Right renal pelvis (tissue), 4 donors: Measurements from ENCODE around the gene ZNF81. TPM values are rescaled to one million over a fixed set of nuclear protein-coding genes. Genes with fewer than 3 reads are reported as not detected.
"Not testable (repeated sequence)": the region's sequence is repeated elsewhere in the genome, so short reads cannot be mapped to it uniquely, and the experiment has no call there.

Experiments used
- DNase-seq, 4 donors: peaks; one replicate each; pipeline ENCODE4 v3.0.0-alpha.2; 2013; ENCODE audit warnings: low read depth in 4 of 4, low spot score in 3 of 4, missing footprints in 1 of 4
- polyA plus RNA-seq, 4 donors: library from polyadenylated mRNA; unstranded; fragments of 120-200 nt; gene quantifications; one replicate each; pipeline ENCODE4 v1.2.1, GENCODE V29; 2013; ENCODE audit not compliant: insufficient read length in 4 of 4

ZNF81 gene
- polyA plus RNA-seq, 4 donors: 6.7 to 8.1 (median 7.4) TPM

DNA sequence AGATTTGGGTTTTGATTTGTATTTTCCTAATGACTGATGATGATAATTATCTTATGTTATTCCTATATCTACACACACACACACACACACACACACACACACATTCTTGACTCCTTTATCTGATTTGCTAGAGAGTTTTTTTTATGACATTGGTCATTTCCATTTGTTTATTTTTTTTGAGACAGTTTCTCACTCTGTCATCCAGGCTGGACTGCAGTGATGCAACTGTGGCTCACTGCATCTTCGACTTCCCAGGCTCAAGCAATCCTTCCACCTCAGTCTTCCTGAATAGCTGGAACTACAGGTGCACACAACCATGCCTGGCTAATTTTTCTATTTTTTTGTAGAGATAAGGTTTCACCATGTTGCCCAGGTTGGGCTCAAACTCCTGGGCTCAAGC lies 6.7 kb downstream of the ZNF81 start:
- no peak for DNase-seq

DNA sequence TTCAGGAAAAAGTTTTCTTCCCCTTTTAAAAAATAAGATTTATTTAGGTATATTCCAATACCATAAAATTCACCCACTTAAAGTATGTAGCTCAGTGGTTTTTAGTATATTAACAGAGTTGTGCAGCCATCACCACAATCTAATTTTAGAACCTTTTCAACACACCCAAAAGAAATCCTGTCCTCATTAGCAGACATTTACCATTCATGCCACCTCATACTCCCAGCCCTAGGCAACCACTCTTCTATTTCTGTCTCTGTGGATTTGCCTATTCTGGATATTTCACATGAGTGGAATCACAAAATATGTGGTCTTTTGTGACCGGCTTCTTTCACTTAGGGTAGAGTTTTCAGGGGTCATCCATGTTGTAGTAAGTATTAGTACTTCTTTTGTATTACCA lies 7.4 kb downstream of the ZNF81 start:
- DNase-seq: no peak

DNA sequence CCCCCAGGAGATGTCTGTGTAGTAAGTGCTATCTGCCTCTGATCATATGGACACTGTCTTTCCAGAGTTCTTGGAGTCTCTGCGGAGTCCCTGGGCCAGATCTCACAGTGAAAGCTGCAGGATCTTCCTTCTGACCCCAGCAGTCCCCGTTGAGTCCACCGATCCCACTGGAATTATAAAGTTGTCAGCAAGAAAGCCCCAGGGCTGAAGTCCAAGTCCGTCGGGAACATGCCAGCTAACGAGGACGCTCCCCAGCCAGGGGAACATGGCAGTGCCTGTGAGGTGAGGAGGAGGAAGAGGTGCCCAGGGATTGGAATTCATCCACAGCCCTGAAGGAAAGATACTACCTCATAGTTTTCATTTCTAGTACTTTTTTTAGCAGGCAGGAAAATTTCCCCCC lies 9.3 kb downstream of the ZNF81 start:
- no peak for DNase-seq

DNA sequence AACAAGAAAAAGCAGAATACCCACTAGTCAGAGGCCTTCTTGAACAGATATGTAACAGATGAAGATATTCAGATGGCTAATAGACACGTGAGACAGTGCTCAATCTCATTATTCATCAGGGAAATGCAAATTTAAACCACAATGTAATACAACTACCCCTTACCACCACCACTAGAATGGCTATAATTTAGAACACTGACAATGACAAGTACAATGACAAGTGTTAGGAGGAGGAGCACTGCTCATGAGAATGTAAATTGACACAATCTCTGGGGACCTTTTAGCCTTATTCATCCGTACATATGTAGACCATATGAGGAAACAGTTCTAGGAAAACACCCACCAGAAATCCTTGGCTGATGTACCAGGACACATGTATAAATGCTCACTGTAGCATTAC lies 13.1 kb downstream of the ZNF81 start:
- DNase-seq: no peak

DNA sequence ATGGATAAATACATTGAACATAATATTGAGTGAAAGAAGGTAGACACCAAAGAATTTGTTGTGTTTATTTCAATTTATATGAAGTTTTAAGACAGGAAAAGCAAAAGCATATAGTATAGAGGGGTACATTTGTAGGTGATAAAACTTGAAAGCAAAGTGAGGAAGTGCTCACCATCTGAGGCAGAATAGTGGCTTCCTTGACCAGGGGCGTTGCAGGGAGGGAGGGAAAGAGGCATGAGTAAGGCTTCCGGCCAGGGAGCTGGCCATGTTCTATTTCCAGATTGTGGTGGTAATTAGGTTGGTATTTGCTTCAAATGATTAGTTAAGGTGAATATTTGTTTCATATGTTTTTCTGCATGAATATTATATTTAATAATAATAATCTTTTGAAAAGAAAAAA lies 13.7 kb downstream of the ZNF81 start:
- DNase-seq: not testable (repeated sequence)

DNA sequence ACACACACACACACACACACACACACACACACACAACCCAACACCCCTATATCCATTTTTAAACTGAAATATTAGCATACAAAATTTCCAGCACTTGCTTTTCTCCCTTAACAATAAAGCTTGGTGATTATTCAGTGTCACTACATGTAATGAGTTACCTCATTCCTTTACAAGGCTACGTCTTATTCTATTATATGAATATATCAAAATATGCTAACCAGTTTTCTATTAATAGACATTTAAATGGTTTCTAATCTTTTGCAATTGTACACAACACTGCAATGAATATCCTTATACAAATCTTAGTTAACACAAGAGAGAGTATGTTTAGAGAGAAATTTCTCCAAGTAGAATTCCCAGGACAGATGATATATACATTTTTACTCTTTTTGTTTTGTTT lies 14.2 kb downstream of the ZNF81 start:
- no peak for DNase-seq

DNA sequence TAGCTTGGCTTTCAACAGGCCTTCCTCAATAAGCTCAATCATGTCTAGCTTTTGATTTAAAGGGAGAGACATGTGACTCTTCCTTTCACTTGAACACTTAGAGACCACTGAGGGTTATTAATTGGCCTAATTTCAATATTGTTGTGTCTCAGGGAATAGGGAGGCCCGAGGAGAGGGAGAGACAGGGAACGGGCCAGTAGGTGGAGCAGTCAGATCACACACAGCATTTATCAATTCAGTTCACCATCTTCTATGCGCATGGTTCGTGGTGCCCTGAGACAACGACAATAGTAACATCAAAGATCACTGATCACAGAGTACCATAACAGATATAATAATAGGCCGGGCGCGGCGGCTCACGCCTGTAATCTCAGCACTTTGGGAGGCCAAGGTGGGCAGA lies 17.8 kb downstream of the ZNF81 start:
- DNase-seq: no peak

DNA sequence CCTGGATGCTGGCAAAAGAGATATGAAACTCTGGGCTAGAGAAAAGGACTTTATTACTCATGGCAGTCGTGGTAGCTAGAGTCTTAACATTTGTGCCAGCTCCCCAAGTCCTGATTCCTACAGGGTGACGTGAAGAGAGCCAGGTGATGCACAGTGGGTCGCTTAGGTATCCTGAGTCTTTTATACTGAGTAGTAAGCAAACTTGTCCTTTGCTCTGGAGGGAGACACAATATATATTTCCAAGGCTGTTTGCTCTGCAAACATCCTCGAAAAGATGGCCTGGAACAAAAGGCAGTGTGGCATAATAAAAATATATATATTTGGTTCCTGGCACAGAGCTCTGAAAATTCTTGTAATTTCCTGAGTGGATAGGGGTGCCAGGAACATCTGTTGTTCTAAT lies 23.0 kb downstream of the ZNF81 start:
- no peak for DNase-seq

DNA sequence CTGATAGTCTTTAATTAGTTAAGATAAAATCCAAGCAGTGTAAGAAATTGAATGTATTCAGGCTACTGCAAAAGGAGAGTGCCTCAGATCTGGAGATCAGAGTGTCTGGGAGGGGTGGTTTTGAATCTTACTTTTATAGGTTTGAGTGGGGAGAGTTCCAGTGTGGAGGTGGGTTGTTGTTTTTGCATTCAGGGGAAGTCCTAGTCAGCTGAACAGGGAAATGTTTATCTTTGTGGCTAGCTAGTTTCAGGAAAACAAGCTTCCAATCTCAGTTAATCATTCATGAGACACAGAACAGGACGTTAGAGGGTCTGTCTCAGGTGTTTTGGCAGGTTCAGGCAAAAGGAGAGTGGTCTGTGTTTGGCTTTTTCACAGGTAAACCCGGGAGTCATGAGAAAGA lies 26.0 kb downstream of the ZNF81 start:
- DNase-seq: no peak

DNA sequence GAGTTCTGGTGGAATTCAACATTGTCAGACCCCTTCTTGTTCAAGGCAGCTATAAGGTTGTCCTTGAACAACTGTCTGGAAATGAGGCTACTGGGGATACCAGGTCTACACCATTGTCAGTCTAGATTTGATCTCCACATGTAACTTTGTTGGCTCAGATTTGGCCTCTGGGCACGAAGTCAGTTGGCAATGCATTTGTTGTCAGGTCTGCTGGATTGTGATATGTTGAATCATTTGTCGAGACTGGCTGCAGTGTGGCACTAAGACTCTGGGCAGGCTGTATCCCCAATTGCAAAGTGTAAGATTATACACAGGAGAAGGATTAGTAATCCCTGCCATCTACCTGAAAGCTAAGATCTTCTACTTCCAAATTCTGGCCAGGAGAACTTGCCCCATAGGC lies 26.5 kb downstream of the ZNF81 start:
- no peak for DNase-seq

DNA sequence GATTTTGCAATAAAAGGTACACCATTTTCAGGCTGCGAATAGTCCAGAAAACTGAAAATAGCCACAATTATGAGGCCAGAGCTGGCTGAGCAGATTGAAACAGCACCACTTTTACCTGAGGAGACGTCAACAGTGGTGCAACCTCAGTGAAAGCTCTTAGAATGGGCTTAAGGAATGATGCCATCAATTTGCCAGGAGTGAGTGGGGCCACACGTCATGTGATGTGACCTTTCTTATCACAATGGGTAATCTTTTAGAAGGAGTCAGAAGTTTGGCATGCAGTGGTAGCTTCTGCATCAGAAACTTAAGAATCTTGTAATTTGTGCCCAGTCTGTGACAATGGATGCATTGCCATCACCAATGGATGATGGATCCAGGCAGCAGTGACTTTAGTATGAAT lies 27.6 kb downstream of the ZNF81 start:
- no peak for DNase-seq

DNA sequence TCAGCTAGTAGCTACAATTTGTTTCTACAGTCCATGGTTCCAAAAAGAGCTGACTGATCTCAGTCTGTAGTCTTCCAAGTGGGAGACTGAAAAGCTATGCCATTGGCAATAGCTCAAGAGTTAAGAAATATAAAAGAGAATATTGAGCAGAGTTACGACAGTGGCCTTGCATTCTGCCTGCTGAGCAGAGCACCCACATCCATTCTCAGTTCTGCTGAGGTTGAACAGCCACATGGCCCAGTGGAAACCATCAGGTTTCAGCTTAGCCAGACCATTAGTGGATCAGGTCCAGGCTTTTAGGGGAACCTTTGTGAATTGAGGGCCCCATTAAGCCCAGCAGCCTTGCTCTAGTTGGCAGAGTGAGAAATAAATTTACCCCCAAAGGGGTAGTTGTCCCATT lies 28.1 kb downstream of the ZNF81 start:
- DNase-seq: no peak

DNA sequence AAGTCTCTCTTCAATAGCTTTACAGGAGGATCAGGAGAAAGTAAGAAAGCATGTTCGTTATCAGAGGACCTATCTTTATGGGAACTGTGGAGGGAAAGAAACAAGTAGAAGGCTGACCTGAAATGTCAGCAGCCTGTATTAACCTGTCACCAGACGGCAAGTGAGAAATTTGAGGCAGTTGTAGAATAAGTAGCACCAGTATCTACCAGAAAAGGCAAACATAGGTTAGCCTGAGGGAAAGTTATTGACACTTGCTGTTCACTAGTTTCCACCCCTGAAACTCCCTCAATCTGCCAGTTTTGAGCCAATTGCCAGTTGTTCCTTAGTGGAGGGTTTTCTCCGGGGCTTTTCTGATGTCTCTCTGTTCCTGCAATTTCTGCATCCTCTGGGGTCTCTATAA lies 36.4 kb downstream of the ZNF81 start:
- no peak for DNase-seq

DNA sequence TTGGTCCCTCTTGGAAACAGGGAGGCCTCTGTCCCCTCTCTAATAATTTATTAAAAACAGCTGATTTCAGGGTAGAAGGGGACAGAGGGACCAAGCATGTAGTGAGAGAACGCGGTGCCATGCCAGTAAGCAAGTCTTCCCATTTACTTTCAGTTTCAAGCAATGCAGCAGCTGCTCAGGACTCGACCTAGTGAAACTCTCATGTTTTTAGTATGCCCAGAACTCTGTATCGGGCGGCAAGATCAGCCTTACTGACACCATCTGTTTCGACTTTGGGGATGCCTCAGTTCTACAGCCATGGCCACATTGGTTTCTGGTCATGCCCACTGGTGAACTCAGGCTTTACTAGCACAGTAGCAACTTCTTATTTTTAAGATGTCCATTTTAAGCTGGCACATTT lies 40.6 kb downstream of the ZNF81 start:
- no peak for DNase-seq

DNA sequence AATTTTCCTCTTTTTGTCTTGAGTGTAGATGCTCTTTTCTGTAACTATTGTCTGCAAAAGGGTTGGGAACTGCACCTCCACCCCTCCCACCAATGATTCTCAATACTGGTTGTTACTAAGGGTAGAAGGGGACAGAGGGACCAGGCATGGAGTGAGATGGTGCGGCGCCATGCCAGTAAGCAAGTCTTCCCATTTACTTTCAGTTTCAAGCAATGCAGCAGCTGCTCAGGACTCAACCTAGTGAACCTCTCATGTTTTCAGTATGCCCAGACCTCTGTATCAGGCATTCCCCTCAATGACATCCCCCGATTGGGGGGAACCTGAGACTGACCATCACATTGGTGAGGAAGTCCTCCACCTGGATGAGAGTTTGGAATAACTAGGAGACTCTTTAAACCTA lies 41.5 kb downstream of the ZNF81 start:
- no peak for DNase-seq

DNA sequence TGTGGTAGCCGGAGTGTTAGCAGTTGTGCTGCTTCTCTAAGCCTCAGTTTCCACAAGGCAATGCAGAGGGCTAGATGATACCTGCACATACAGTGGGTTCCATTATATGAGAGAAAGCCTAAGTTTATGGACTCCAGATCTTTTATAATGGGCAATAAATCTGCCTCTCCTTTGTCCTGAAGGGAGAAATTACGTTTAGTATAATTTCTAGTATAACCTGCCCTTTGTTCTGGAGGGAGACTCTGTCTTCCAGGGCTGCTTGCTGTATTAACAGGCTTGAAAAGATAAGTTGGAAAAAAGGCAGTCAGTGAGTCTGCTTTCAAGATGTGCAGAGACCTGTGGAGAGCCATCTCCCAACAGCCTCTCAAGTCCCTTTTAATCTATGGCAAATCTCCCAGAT lies 42.8 kb downstream of the ZNF81 start:
- DNase-seq: no peak

DNA sequence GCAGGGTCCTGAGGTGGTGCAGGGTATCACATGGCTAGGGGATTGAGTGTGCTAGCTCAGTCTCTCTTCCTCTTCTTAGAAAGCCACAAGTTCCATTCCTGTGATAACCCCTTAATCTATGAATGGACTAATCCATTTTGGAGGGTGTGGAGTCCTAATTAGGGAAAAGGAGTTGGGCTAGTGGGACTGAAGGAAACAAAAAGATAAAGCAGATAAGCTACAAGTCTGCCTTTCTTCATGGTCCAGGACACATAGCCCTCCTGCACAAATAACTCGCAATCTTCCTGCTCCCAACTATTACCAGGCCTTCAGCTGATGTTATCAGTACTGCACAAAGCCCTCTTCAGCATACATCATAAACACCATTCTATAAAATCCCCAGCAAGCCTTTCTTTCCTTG lies 44.2 kb downstream of the ZNF81 start:
- DNase-seq: no peak

DNA sequence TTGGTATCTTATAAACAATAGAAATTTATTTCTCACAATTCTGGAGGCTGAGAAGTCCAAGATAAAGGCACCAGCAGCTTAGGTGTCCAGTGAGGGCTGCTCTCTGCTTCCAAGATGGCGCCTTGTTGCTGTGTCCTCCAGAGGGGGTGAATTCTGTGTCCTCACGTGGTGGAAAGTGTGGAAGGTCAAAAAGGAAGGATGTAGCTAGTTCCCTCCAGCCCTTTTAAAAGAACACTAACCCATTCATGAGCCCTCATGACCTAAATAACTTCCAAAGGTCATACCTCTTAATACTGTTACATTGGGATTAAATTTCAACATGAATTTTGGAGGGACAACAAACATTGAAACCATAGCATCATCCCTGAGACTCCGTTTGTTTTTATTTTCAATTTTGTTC lies 48.8 kb downstream of the ZNF81 start:
- DNase-seq: no peak

DNA sequence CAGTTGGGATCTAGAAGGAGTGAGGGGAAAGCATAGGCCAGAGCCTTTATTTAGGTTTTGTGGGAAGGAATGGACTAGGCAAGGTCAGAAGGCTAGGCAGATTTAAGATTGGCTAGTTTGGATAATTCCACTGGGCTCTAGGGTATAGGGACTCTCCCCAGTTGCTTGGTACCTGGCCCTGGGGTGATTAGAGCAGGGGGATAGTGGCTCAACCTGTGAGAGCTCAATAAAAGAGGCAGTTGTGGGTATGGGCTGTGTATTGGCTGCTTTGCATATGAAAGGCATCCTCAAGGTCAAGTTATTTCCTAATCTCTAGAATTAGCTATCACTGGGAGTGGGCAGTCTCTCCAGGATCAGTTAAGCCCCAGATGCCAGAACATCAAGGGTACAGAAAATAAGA lies 61.3 kb downstream of the ZNF81 start:
- no peak for DNase-seq

DNA sequence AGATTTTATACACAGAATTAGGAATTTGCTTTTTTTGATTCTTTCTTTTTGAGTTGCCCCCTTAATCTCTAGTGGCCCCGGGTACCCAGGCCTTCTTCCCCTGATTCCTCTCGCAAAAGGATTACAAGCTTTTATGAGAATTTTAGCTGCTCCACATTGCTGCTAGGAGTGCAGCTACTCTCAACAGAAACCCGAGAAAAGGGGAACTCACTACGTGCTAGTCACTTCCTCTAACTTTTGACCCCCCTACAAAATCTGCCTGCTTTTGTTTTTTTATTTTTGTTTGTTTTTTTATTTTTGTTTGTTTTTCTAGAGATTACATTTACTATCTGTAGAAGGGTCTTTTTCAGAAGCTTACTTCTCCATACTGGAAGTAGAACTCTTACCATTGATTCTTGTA lies 64.1 kb downstream of the ZNF81 start:
- no peak for DNase-seq

DNA sequence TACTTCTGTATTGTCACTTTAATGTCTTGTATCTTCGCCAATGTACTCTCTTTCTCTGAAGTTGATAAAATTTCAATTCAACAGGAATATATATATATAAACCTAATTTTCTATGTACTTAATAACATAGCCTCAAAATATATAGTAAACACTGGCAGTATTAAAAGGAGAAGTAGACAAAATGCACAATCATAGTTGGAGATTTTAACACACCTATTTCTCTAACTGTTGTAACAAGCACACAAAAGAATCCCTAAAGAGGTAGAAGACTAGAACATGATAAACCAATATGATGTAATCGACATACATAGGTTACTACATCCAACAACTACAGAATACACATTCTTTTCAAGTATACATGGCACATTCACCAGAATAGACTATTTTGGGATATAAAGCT lies 65.5 kb downstream of the ZNF81 start:
- no peak for DNase-seq

DNA sequence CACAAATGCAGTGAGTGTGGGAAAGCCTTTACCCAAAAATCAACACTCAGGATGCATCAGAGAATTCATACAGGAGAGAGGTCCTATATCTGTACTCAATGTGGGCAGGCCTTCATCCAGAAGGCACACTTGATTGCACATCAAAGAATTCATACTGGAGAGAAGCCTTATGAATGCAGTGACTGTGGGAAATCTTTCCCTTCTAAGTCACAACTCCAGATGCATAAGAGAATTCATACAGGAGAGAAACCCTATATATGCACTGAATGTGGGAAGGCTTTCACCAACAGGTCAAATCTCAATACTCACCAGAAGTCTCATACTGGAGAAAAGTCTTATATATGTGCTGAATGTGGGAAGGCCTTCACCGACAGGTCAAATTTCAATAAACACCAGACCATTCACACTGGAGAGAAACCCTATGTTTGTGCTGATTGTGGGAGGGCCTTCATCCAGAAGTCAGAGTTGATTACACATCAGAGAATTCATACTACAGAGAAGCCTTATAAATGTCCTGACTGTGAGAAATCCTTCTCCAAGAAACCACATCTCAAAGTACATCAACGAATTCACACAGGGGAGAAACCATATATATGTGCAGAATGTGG lies 79.3 kb downstream of the ZNF81 start:
- DNase-seq: no peak

DNA sequence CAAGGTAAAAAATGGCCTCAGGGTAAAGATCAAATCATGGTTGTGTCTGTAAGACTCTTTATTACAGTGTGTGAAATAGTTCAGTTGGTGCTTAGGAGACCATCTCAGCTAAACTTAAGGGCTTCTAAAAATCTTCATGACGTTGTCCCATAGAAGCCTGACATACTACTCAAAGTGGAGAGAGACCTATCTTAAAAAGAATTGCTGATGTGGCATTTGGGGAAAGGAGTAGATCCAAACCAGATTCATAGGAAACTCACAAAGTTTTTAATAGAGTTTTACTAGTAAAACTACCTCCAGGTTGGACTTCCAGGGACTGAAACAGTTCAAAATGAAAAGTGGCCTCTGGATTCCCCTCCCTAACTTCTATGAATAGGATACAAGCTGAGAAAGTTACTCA lies 81.6 kb downstream of the ZNF81 start:
- DNase-seq: no peak

DNA sequence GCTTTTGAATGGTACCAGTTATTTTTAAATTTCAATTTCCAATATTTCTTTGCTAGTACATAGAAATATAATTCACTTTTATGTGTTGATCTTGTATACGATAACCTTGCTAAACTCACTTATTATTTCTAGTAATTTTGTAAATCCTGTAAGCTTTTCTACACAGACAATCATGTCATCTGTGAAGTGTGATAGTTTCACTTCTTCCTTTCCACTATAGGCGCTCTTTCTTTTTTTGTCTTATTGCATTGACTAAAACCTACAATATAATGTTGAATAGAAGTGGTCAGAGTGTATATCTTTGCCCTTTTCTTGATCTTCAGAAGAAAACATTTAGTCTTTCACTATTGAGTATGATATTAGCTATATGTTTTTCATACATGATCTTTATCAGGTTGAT lies 90.5 kb downstream of the ZNF81 start:
- DNase-seq: no peak
